PC-9 (cell line): Measurements from ENCODE around the gene NQO2. TPM values are rescaled to one million over a fixed set of nuclear protein-coding genes. Genes with fewer than 3 reads are reported as not detected.

ENCODE experiments used
- BruUV-seq: library from RNA; stranded (reverse); fragments of 400-500 nt; replicated peaks from 2 replicates; lab custom pipeline; 2021; lab: Mats Ljungman, UMichigan
- CTCF ChIA-PET: fragments of 300-600 bp; sonication (Branson Sonifier 250); formaldehyde crosslinking; loops from one replicate; lab custom pipeline; 2022; ENCODE audit warnings: antibody characterized with exemption; lab: Charles Lee
- POLR2A ChIA-PET: fragments of 300-600 bp; sonication (Branson Sonifier 250); formaldehyde crosslinking; loops from one replicate; lab custom pipeline; 2022; ENCODE audit warnings: antibody characterized with exemption; ENCODE audit not compliant: unreplicated experiment; lab: Charles Lee
- DNase-seq, 2 experiments: peaks; one replicate each; pipeline versions ENCODE4 v3.0.0 to v3.0.0-alpha.2; 2015 to 2022; ENCODE audit warnings: mixed read lengths in 1 of 2
- H2AFZ ChIP-seq: fragments of 200-600 bp; sonication (generic); 2 replicates; pipeline ENCODE4 v1.8.1; 2017; ENCODE audit warnings: antibody characterized with exemption
- H3F3A ChIP-seq: fragments of 200-600 bp; sonication (generic); 2 replicates; pipeline ENCODE4 v1.8.1; 2017; ENCODE audit warnings: antibody characterized with exemption, mild to moderate bottlenecking, low read depth; ENCODE audit not compliant: insufficient read depth
- H3K27ac ChIP-seq: fragments of 200-600 bp; sonication (generic); 2 replicates; pipeline ENCODE4 v1.6.1; 2016; ENCODE audit warnings: mixed run types
- H3K27me3 ChIP-seq: fragments of 200-600 bp; sonication (generic); 2 replicates; pipeline ENCODE4 v1.6.1; 2016; ENCODE audit warnings: low read depth, mixed run types; ENCODE audit not compliant: insufficient read depth
- H3K36me3 ChIP-seq: fragments of 200-600 bp; sonication (generic); 2 replicates; pipeline ENCODE4 v1.6.1; 2016; ENCODE audit warnings: low read depth, mixed run types
- H3K4me1 ChIP-seq: fragments of 200-600 bp; sonication (generic); replicated peaks from 2 replicates; pipeline ENCODE4 v1.6.1; 2016; ENCODE audit warnings: mixed run types; ENCODE audit not compliant: insufficient read depth
- H3K4me2 ChIP-seq: fragments of 200-600 bp; sonication (generic); 2 replicates; pipeline ENCODE4 v1.6.1; 2017; ENCODE audit warnings: mixed run types
- H3K4me3 ChIP-seq: fragments of 200-600 bp; sonication (generic); 2 replicates; pipeline ENCODE4 v1.6.1; 2016; ENCODE audit warnings: mixed run types
- H3K79me2 ChIP-seq: fragments of 200-600 bp; sonication (generic); 2 replicates; pipeline ENCODE4 v1.6.1; 2017; ENCODE audit warnings: low read depth, mixed run types
- H3K9me2 ChIP-seq: fragments of 200-600 bp; sonication (generic); 2 replicates; pipeline ENCODE4 v1.8.1; 2017; ENCODE audit warnings: mild to moderate bottlenecking; ENCODE audit not compliant: insufficient read depth
- H3K9me3 ChIP-seq: fragments of 200-600 bp; sonication (generic); 2 replicates; pipeline ENCODE4 v1.8.1; 2016; ENCODE audit warnings: low read depth; ENCODE audit not compliant: insufficient read depth
- H4K20me1 ChIP-seq: fragments of 200-600 bp; sonication (generic); 2 replicates; pipeline ENCODE4 v1.8.1; 2017; ENCODE audit not compliant: insufficient read depth
- EZH2 ChIP-seq: fragments of 200-600 bp; sonication (generic); IDR thresholded peaks from 2 replicates; pipeline ENCODE4 v1.8.0; 2017; ENCODE audit warnings: antibody characterized with exemption, low read depth
- intact Hi-C: fragments of 100-400 bp; cut with micrococcal nuclease; formaldehyde crosslinking; loops from one replicate; pipeline ENCODE4 v1.10.0; 2022; ENCODE audit not compliant: unreplicated experiment
- total RNA-seq: library from RNA; stranded (reverse); gene quantifications from 2 replicates; pipeline ENCODE4 v1.2.3, GENCODE V29; 2021
- TF ChIP-seq, protein P1 (sequence below): fragments of 200-600 bp; sonication (generic); conservative IDR thresholded peaks from 2 replicates; pipeline ENCODE4 v1.6.1; 2017; ENCODE audit warnings: mixed run types, antibody characterized with exemption, mild to moderate bottlenecking, moderate library complexity

Gene NQO2
- total RNA-seq, 1 experiment from 2014 or later, result 82.9 TPM

- intact Hi-C loops, result no loop called here
- Histone ChIP-seq H4K20me1 (no peaks in the 10 kb centered on the region), H3K4me1 (peaks cover 85% of the 10 kb centered on the region), H3K9me2 (no peaks in the 10 kb centered on the region), H3K27me3 (no peaks in the 10 kb centered on the region), H3K4me3 (0 out of 2 replicates have a peak overlapping the region, but pooled peaks have one; percentile 14), H2AFZ (no peak overlapping the region), H3K9me3 (no peaks in the 10 kb centered on the region), H3K36me3 (no peaks in the 10 kb centered on the region), H3K4me2 (peak overlapping the region; percentile 62), H3K27ac (peak overlapping the region; percentile 96), H3F3A (peaks cover 44% of the 10 kb centered on the region), H3K79me2 (0 out of 2 replicates have a peak, but pooled peaks cover 3% of the 10 kb centered on the region)
- TF ChIP-seq, protein P1, sequence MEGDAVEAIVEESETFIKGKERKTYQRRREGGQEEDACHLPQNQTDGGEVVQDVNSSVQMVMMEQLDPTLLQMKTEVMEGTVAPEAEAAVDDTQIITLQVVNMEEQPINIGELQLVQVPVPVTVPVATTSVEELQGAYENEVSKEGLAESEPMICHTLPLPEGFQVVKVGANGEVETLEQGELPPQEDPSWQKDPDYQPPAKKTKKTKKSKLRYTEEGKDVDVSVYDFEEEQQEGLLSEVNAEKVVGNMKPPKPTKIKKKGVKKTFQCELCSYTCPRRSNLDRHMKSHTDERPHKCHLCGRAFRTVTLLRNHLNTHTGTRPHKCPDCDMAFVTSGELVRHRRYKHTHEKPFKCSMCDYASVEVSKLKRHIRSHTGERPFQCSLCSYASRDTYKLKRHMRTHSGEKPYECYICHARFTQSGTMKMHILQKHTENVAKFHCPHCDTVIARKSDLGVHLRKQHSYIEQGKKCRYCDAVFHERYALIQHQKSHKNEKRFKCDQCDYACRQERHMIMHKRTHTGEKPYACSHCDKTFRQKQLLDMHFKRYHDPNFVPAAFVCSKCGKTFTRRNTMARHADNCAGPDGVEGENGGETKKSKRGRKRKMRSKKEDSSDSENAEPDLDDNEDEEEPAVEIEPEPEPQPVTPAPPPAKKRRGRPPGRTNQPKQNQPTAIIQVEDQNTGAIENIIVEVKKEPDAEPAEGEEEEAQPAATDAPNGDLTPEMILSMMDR, result no peak
- no peak for TF ChIP-seq EZH2
- POLR2A ChIA-PET, result no interaction called here
- peak; percentile 40 to 80 for DNase-seq
- BruUV-seq, result no TSS peak
- CTCF ChIA-PET, result no interaction called here
Measured at GRCh38 chr6:2982426-2983117, 17.1 kb upstream of the NQO2 start.

GRCh38 chr6:2984738-2985406, 14.8 kb upstream of the NQO2 start:
- Histone ChIP-seq H2AFZ (no peak overlapping the region), H4K20me1 (no peaks in the 10 kb centered on the region), H3K27me3 (no peaks in the 10 kb centered on the region), H3K9me2 (no peaks in the 10 kb centered on the region), H3K27ac (peak overlapping the region; percentile 99), H3K79me2 (0 out of 2 replicates have a peak, but pooled peaks cover 3% of the 10 kb centered on the region), H3K4me2 (peak overlapping the region; percentile 56), H3K9me3 (no peaks in the 10 kb centered on the region), H3F3A (peaks cover 64% of the 10 kb centered on the region), H3K4me3 (no peak overlapping the region), H3K36me3 (no peaks in the 10 kb centered on the region), H3K4me1 (peaks cover 77% of the 10 kb centered on the region)
- ChIA-PET POLR2A (no interaction called here), CTCF (interaction anchor here (0.7 to 0.9 kb wide), 2 partner anchors 138 to 832 kb away, joined by 3 read pairs; no protein-coding TSS in a partner anchor)
- intact Hi-C loops, result loop anchor here (5.0 kb wide), 1 partner anchor 73 kb away; no protein-coding TSS in a partner anchor
- DNase-seq, result no peak
- BruUV-seq, result no TSS peak
- TF ChIP-seq, protein P1, result no peak
- TF ChIP-seq EZH2, result no peak

DNA sequence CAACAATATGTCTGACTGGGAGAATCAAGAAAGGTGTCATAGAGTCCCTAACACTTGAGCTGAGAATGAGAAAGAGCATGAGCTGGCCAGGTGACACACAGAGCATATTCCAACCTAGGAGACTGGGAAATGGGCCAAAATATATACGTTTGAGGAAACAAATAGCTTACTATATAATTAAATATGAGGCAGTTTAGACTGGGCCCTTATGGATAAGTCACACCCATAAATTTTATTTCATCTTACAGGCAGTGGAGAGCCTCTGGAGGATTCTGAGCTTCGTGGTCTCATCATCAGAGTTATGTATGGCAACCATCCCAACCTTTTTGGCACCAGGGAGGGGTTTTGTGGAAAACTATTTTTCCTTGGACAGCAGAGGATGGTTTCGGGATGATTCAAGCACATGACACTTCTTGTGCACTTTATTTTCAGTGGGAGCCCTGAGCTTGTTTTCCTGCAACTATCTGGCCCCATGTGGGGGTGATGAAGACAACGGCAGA, 12.9 kb upstream of the NQO2 start:
- peak overlapping the region; percentile 99 for H3K27ac ChIP-seq

More for the DNA sequence above, 12.9 kb upstream of the NQO2 start:
- Histone ChIP-seq H2AFZ (no peak overlapping the region), H3K9me3 (no peaks in the 10 kb centered on the region), H3F3A (peaks cover 71% of the 10 kb centered on the region), H4K20me1 (no peaks in the 10 kb centered on the region), H3K27me3 (no peaks in the 10 kb centered on the region), H3K4me1 (peaks cover 67% of the 10 kb centered on the region), H3K9me2 (no peaks in the 10 kb centered on the region), H3K36me3 (no peaks in the 10 kb centered on the region), H3K79me2 (0 out of 2 replicates have a peak, but pooled peaks cover 3% of the 10 kb centered on the region), H3K4me3 (no peak overlapping the region), H3K4me2 (peak overlapping the region; percentile 96)
- TF ChIP-seq, protein P1, result no peak
- no peak for TF ChIP-seq EZH2
- ChIA-PET CTCF (interaction anchor here (1.0 to 2.7 kb wide), 2 partner anchors 34 to 131 kb away, joined by 3 to 6 read pairs; no protein-coding TSS in a partner anchor), POLR2A (interaction anchor here (0.6 kb wide), 1 partner anchor 67 kb away, joined by 3 read pairs; no protein-coding TSS in a partner anchor)
- BruUV-seq, result no TSS peak
- intact Hi-C loops, result loop anchor here (5.0 kb wide), 1 partner anchor 74 kb away; no protein-coding TSS in a partner anchor
- peak in 1 of 2 experiments; percentile 88 for DNase-seq
